HG03280 (cell line): ENCODE data around the gene TMEM132E.

Experiments used
- ATAC-seq: cut with Tn5 transposase; IDR thresholded peaks from one replicate; pipeline ENCODE4 v1.9.1; 2021; ENCODE audit warnings: mild to moderate bottlenecking, moderate library complexity; ENCODE audit not compliant: unreplicated experiment

TMEM132E gene

GRCh38 chr17:34568953-34569352 lies 10.4 kb upstream of the TMEM132E start:
- ATAC-seq: no peak

- no peak for ATAC-seq
Measured at GRCh38 chr17:34569591-34569990, 9.8 kb upstream of the TMEM132E start.

- ATAC-seq: no peak
Measured at GRCh38 chr17:34570506-34570905, 8.9 kb upstream of the TMEM132E start.

- no peak for ATAC-seq
Measured at GRCh38 chr17:34571428-34572130, 7.8 kb upstream of the TMEM132E start.

GRCh38 chr17:34572483-34572882 lies 6.9 kb upstream of the TMEM132E start:
- ATAC-seq: no peak

GRCh38 chr17:34575182-34575581 lies 4.2 kb upstream of the TMEM132E start:
- ATAC-seq: no peak

GRCh38 chr17:34578016-34578415 lies 1.4 kb upstream of the TMEM132E start:
- no peak for ATAC-seq

GRCh38 chr17:34578656-34579016 lies 746 bp upstream of the TMEM132E start:
- no peak for ATAC-seq

GRCh38 chr17:34579979-34580684 lies 750 bp downstream of the TMEM132E start:
- no peak for ATAC-seq

GRCh38 chr17:34580685-34581445 lies 1.5 kb downstream of the TMEM132E start:
- ATAC-seq: no peak

- ATAC-seq: no peak
Measured at GRCh38 chr17:34581446-34582184, 2.2 kb downstream of the TMEM132E start.

- ATAC-seq: no peak
Measured at GRCh38 chr17:34582185-34582900, 3.0 kb downstream of the TMEM132E start.

- ATAC-seq: no peak
Measured at GRCh38 chr17:34582901-34583245, 3.5 kb downstream of the TMEM132E start.

- no peak for ATAC-seq
Measured at GRCh38 chr17:34584805-34585416, 5.5 kb downstream of the TMEM132E start.

GRCh38 chr17:34586346-34586846 lies 7.0 kb downstream of the TMEM132E start:
- no peak for ATAC-seq

GRCh38 chr17:34588266-34588665 lies 8.9 kb downstream of the TMEM132E start:
- no peak for ATAC-seq

GRCh38 chr17:34589120-34589965 lies 10.0 kb downstream of the TMEM132E start:
- no peak for ATAC-seq

GRCh38 chr17:34592002-34592401 lies 12.6 kb downstream of the TMEM132E start:
- no peak for ATAC-seq

- ATAC-seq: no peak
Measured at GRCh38 chr17:34596920-34597319, 17.5 kb downstream of the TMEM132E start.
